ENCODE measurements around the gene DMBX1. TPM values are rescaled to one million over a fixed set of nuclear protein-coding genes. Genes with fewer than 3 reads are reported as not detected.

DMBX1 gene
- total and polyA plus RNA-seq, 2 of the 13 experiments (the other 11 are each of a cell fraction or from before 2014, with no cell fraction given), result not detected

GRCh38 chr1:46528297-46528955 is 38.8 kb downstream of the DMBX1 start:
- Histone ChIP-seq H4K20me1 (ENCODE audit: insufficient read depth, low read length) (peaks cover 8% of the 10 kb centered on the region), H3K79me2 (ENCODE audit: insufficient read depth, low read length) (no peaks in the 10 kb centered on the region), H3K27ac (ENCODE audit: extremely low read length, insufficient read depth, low read length) (no peak overlapping the region), H3K4me3 (replicated peaks in 1 of 3; ENCODE audit: insufficient read depth in 1 of 3, low read depth in 2 of 3, low read length in 3 of 3) (no peak overlapping the region), H2AFZ (ENCODE audit: low read length) (no peak overlapping the region), H3K36me3 (replicated peaks in 1 of 2; ENCODE audit: control insufficient read depth in 1 of 2, insufficient read depth in 2 of 2, low read length in 2 of 2) (no peaks in the 10 kb centered on the region), H3K4me2 (ENCODE audit: low read depth, low read length) (no peak overlapping the region), H3K27me3 (ENCODE audit: control insufficient read depth in 1 of 2, insufficient read depth in 2 of 2, low read length in 2 of 2) (peaks cover 6 to 50% of the 10 kb centered on the region in 2 experiments; a peak in 4 of 5 replicates), H3K9ac (ENCODE audit: insufficient read depth, low read depth, low read length) (no peak overlapping the region), H3K4me1 (ENCODE audit: insufficient read depth, low read length) (peaks cover 23% of the 10 kb centered on the region), H3K9me3 (ENCODE audit: low read length) (no peaks in the 10 kb centered on the region)
- 35% methylated on average over 11 of the region's 11 CpGs for WGBS (ENCODE audit: low lambda C conversion rate)
- intact Hi-C loops (cut with micrococcal nuclease; ENCODE audit: unreplicated experiment) (loop anchor here (1.0 kb wide), 2 partner anchors 51 to 81 kb away; no protein-coding TSS in a partner anchor), in situ Hi-C loops (cut with HindIII; ENCODE audit: extremely low pct_ligation_motif_present, low pct_unique_long_range_greater_than_20kb) (loop anchor here (5.0 kb wide), 2 partner anchors 51 to 81 kb away; no protein-coding TSS in a partner anchor)
- POLR2A ChIA-PET, result no interaction called here
- no peak for ATAC-seq
- TF ChIP-seq HNRNPK (IDR thresholded peaks at IDR 0.05; ENCODE audit: low read depth, low read length, poor library complexity, severe bottlenecking), result no peak
- peak; percentile 61; the same call in 1 of the 2 replicates for TF ChIP-seq ZNF572 (CRISPR knock-in tag; IDR thresholded peaks at IDR 0.05)
- CTCF ChIA-PET (ENCODE audit: low intra/inter-chr PET ratio, low total read pairs), result interaction anchor here (0.8 to 3.3 kb wide), 6 partner anchors 40 to 86 kb away, joined by 3 to 51 read pairs (median 8); no protein-coding TSS in a partner anchor
- no peak for FAIRE-seq
- DNase-seq (ENCODE audit: low spot score), result no peak
- BruUV-seq (replicated peaks), result no TSS peak

- POLR2A ChIA-PET, result no interaction called here
- 12% methylated on average over 4 of the region's 4 CpGs for WGBS (ENCODE audit: low lambda C conversion rate)
- TF ChIP-seq TEAD3 (CRISPR knock-in tag; optimal IDR thresholded peaks at IDR 0.05; ENCODE audit: borderline replicate concordance) (no peak), ZNF326 (CRISPR knock-in tag; IDR thresholded peaks at IDR 0.05; ENCODE audit: borderline replicate concordance) (no peak), MED1 (CRISPR knock-in tag; IDR thresholded peaks at IDR 0.05) (no peak), SRY (CRISPR knock-in tag; IDR thresholded peaks at IDR 0.05) (no peak), ESRRA (CRISPR knock-in tag; IDR thresholded peaks at IDR 0.05; ENCODE audit: low read depth) (no peak), E2F5 (CRISPR knock-in tag; conservative IDR thresholded peaks at IDR 0.05) (no peak), ZNF207 (IDR thresholded peaks at IDR 0.05; ENCODE audit: borderline replicate concordance) (no peak), PLSCR1 (CRISPR knock-in tag; IDR thresholded peaks at IDR 0.05; ENCODE audit: borderline replicate concordance) (no peak), ZMAT3 (CRISPR knock-in tag; conservative IDR thresholded peaks at IDR 0.05) (no peak), RFXANK (CRISPR knock-in tag; IDR thresholded peaks at IDR 0.05) (no peak), ZNF274 (CRISPR knock-in tag; IDR thresholded peaks at IDR 0.05) (no peak)
Measured at GRCh38 chr1:46529031-46529630, 39.5 kb downstream of the DMBX1 start.

More at GRCh38 chr1:46529031-46529630, 39.5 kb downstream of the DMBX1 start:
- no peak overlapping the region for H3K4me2 ChIP-seq (ENCODE audit: low read depth, low read length)
- in situ Hi-C loops (cut with HindIII; ENCODE audit: extremely low pct_ligation_motif_present, low pct_unique_long_range_greater_than_20kb), result loop anchor here (5.0 kb wide), 2 partner anchors 52 to 82 kb away; no protein-coding TSS in a partner anchor
- no peak overlapping the region for H3K9ac ChIP-seq (ENCODE audit: insufficient read depth, low read depth, low read length)
- H2AFZ ChIP-seq (ENCODE audit: low read length), result no peak overlapping the region
- no peak for FAIRE-seq
- ATAC-seq, result no peak
- no peak overlapping the region for H3K27ac ChIP-seq (ENCODE audit: extremely low read length, insufficient read depth, low read length)
- H4K20me1 ChIP-seq (ENCODE audit: insufficient read depth, low read length), result peaks cover 8% of the 10 kb centered on the region
- intact Hi-C loops (cut with micrococcal nuclease; ENCODE audit: unreplicated experiment), result no loop called here
- no peak overlapping the region for H3K4me3 ChIP-seq (replicated peaks in 1 of 3; ENCODE audit: insufficient read depth in 1 of 3, low read depth in 2 of 3, low read length in 3 of 3)
- no TSS peak for BruUV-seq (replicated peaks)
- CTCF ChIA-PET (ENCODE audit: low intra/inter-chr PET ratio, low total read pairs), result interaction anchor here (2.4 to 3.3 kb wide), 3 partner anchors 52 to 87 kb away, joined by 10 to 51 read pairs (median 37); no protein-coding TSS in a partner anchor
- H3K27me3 ChIP-seq (ENCODE audit: control insufficient read depth in 1 of 2, insufficient read depth in 2 of 2, low read length in 2 of 2), result peaks cover 8 to 56% of the 10 kb centered on the region in 2 experiments; a peak in 4 of 5 replicates
- no peaks in the 10 kb centered on the region for H3K36me3 ChIP-seq (replicated peaks in 1 of 2; ENCODE audit: control insufficient read depth in 1 of 2, insufficient read depth in 2 of 2, low read length in 2 of 2)
- H3K79me2 ChIP-seq (ENCODE audit: insufficient read depth, low read length), result no peaks in the 10 kb centered on the region
- DNase-seq (ENCODE audit: low spot score), result no peak
- H3K4me1 ChIP-seq (ENCODE audit: insufficient read depth, low read length), result peaks cover 23% of the 10 kb centered on the region
- no peaks in the 10 kb centered on the region for H3K9me3 ChIP-seq (ENCODE audit: low read length)
